ENCODE results near the gene TRIM25.

TRIM25 gene

DNA sequence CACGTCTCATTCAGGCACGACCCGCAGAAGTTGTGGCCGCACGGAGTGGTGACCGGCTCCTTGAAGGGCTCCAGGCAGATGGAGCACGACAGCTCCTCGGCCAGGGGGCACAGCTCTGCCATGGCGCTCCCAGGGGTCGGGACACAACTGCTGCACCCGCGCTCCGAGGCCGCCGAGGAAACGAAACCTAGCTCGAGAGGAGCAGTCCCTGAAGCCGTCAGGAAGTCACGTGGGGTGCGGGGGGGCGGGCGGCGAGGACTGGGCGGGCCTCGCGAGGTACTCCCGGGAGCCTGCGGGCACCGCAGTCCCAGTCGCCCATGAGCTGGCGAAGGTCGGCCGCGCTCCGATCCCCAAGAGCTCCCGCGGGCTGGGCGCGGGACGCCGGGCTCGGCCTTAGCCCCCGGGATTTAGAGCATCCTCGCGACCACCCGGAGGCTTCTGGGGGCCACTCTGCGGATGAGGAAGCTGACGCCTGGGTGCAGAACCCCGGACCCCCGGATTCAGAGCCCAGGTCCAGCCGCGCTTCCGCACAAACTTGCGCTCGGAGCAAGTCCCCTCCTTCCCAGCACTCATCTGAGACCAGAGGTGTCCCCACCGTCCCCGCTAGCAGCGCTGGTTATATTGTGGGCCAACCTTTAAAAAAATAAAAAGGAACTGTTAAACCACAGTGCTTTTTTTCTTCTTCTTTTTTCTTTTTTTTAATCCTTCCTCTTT, at the start of gene TRIM25:
TSS of gene TRIM25 (minus strand) at position 183 of the 714 bp plus-strand sequence. CDS start at position 122, 61 bp downstream.
- H3K36me3 Mint-ChIP-seq (ENCODE audit: low read depth): no peaks in the 10 kb centered on the region
- H3K27ac Mint-ChIP-seq: peak within 1 kb of the TSS; percentile 27 to 77 (median 48)
- H3K9me3 Mint-ChIP-seq: peaks cover 10% of the 10 kb centered on the region
- H3K27me3 Mint-ChIP-seq (ENCODE audit: low read depth): no peaks in the 10 kb centered on the region
- peak within 1 kb of the TSS; percentile 90 to 98 (median 92) for H3K4me3 Mint-ChIP-seq
- TF ChIP-seq, protein P1, sequence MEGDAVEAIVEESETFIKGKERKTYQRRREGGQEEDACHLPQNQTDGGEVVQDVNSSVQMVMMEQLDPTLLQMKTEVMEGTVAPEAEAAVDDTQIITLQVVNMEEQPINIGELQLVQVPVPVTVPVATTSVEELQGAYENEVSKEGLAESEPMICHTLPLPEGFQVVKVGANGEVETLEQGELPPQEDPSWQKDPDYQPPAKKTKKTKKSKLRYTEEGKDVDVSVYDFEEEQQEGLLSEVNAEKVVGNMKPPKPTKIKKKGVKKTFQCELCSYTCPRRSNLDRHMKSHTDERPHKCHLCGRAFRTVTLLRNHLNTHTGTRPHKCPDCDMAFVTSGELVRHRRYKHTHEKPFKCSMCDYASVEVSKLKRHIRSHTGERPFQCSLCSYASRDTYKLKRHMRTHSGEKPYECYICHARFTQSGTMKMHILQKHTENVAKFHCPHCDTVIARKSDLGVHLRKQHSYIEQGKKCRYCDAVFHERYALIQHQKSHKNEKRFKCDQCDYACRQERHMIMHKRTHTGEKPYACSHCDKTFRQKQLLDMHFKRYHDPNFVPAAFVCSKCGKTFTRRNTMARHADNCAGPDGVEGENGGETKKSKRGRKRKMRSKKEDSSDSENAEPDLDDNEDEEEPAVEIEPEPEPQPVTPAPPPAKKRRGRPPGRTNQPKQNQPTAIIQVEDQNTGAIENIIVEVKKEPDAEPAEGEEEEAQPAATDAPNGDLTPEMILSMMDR (IDR thresholded peaks at IDR 0.05; ENCODE audit: unreplicated experiment in 3 of 3): no peak
- peaks cover 4% of the 10 kb centered on the region for H3K4me1 Mint-ChIP-seq

GRCh38 chr17:56960596-56961538, 47.0 kb upstream of the TRIM25 start, which contains the start of gene COIL:
TSS of gene COIL (minus strand) at chr17:56961050. CDS start at chr17:56961019, 31 bp downstream.
- H3K27me3 Mint-ChIP-seq (ENCODE audit: low read depth): peaks cover 6% of the 10 kb centered on the region
- peak within 1 kb of the TSS; percentile 87 to 91 (median 88) for H3K4me3 Mint-ChIP-seq
- H3K4me1 Mint-ChIP-seq: peaks cover 18% of the 10 kb centered on the region
- H3K36me3 Mint-ChIP-seq (ENCODE audit: low read depth): no peaks in the 10 kb centered on the region
- TF ChIP-seq, protein P1 (IDR thresholded peaks at IDR 0.05; ENCODE audit: unreplicated experiment in 3 of 3): peak; percentile 99 to 100 (median 100)
- peak within 1 kb of the TSS; percentile 55 to 96 (median 95) for H3K27ac Mint-ChIP-seq
- no peaks in the 10 kb centered on the region for H3K9me3 Mint-ChIP-seq

GRCh38 chr17:56956992-56957391, 43.1 kb upstream of the TRIM25 start:
- H3K27ac Mint-ChIP-seq: no peak overlapping the region
- TF ChIP-seq, protein P1 (IDR thresholded peaks at IDR 0.05; ENCODE audit: unreplicated experiment in 3 of 3): no peak
- peaks cover 13% of the 10 kb centered on the region for H3K36me3 Mint-ChIP-seq (ENCODE audit: low read depth)
- no peaks in the 10 kb centered on the region for H3K9me3 Mint-ChIP-seq
- H3K4me1 Mint-ChIP-seq: peaks cover 23% of the 10 kb centered on the region
- no peaks in the 10 kb centered on the region for H3K27me3 Mint-ChIP-seq (ENCODE audit: low read depth)
- no peak overlapping the region for H3K4me3 Mint-ChIP-seq

GRCh38 chr17:56949595-56949994, 35.7 kb upstream of the TRIM25 start:
- peaks cover 69% of the 10 kb centered on the region for H3K36me3 Mint-ChIP-seq (ENCODE audit: low read depth)
- no peaks in the 10 kb centered on the region for H3K27me3 Mint-ChIP-seq (ENCODE audit: low read depth)

GRCh38 chr17:56948491-56948890, 34.6 kb upstream of the TRIM25 start:
- H3K4me3 Mint-ChIP-seq: no peak overlapping the region
- H3K36me3 Mint-ChIP-seq (ENCODE audit: low read depth): peaks cover 74% of the 10 kb centered on the region
- TF ChIP-seq, protein P1 (IDR thresholded peaks at IDR 0.05; ENCODE audit: unreplicated experiment in 3 of 3): no peak
- no peaks in the 10 kb centered on the region for H3K9me3 Mint-ChIP-seq
- H3K27ac Mint-ChIP-seq: no peak overlapping the region
- peaks cover 2% of the 10 kb centered on the region for H3K4me1 Mint-ChIP-seq
- H3K27me3 Mint-ChIP-seq (ENCODE audit: low read depth): no peaks in the 10 kb centered on the region

More at GRCh38 chr17:56949595-56949994, 35.7 kb upstream of the TRIM25 start:
- TF ChIP-seq, protein P1 (IDR thresholded peaks at IDR 0.05; ENCODE audit: unreplicated experiment in 3 of 3): no peak
- Mint-ChIP-seq H3K9me3 (no peaks in the 10 kb centered on the region), H3K4me3 (no peak overlapping the region), H3K4me1 (peaks cover 5% of the 10 kb centered on the region), H3K27ac (no peak overlapping the region)
